Upper lobe of left lung (tissue), 4 donors: ENCODE measurements around the gene BRD1.

Source experiments
- EP300 ChIP-seq, 4 donors: sonication (generic); formaldehyde crosslinking; IDR thresholded peaks; one replicate each; pipeline ENCODE4 v1.5.1; 2017; ENCODE audit warnings: antibody characterized with exemption in 4 of 4, control low read depth in 2 of 4
- POLR2A ChIP-seq, 4 donors: fragments of 450-650 bp; IDR thresholded peaks; one replicate each; pipeline ENCODE4 v1.5.1; 2016 to 2017; ENCODE audit warnings: antibody characterized with exemption in 4 of 4, mild to moderate bottlenecking in 2 of 4
- POLR2AphosphoS5 ChIP-seq, 2 donors: sonication (generic); formaldehyde crosslinking; IDR thresholded peaks; one replicate each; pipeline ENCODE4 v1.5.1; 2017; ENCODE audit warnings: antibody characterized with exemption in 2 of 2
- TF ChIP-seq, protein P1 (sequence below), 6 experiments: fragments of 450-650 bp in 4 of 6; fragments of 200-600 bp in 2 of 6; sonication (generic) in 2 of 6; IDR thresholded peaks; one replicate each; pipeline ENCODE4 v1.5.1; 2016 to 2019; ENCODE audit warnings: antibody characterized with exemption in 6 of 6

- TF ChIP-seq POLR2A (IDR thresholded peaks at IDR 0.05) (no peak), POLR2AphosphoS5 (IDR thresholded peaks at IDR 0.05) (no peak), EP300 (IDR thresholded peaks at IDR 0.05) (no peak)
- TF ChIP-seq, protein P1, sequence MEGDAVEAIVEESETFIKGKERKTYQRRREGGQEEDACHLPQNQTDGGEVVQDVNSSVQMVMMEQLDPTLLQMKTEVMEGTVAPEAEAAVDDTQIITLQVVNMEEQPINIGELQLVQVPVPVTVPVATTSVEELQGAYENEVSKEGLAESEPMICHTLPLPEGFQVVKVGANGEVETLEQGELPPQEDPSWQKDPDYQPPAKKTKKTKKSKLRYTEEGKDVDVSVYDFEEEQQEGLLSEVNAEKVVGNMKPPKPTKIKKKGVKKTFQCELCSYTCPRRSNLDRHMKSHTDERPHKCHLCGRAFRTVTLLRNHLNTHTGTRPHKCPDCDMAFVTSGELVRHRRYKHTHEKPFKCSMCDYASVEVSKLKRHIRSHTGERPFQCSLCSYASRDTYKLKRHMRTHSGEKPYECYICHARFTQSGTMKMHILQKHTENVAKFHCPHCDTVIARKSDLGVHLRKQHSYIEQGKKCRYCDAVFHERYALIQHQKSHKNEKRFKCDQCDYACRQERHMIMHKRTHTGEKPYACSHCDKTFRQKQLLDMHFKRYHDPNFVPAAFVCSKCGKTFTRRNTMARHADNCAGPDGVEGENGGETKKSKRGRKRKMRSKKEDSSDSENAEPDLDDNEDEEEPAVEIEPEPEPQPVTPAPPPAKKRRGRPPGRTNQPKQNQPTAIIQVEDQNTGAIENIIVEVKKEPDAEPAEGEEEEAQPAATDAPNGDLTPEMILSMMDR (IDR thresholded peaks at IDR 0.05): no peak
Observed at GRCh38 chr22:49792107-49792506, 35.6 kb downstream of the BRD1 start.
